Endothelial cell of umbilical vein (primary cell): ENCODE data around the gene MATCAP1. TPM values are rescaled to one million over a fixed set of nuclear protein-coding genes. Genes with fewer than 3 reads are reported as not detected.
A peak's percentile ranks its signal among the peaks of the same experiment; 100 is the strongest.

Experiments
- BruUV-seq: library from RNA; stranded (reverse); fragments of 400-500 nt; replicated peaks from 2 replicates; lab custom pipeline; 2021; lab: Mats Ljungman, UMichigan
- CTCF ChIA-PET: fragments of 300-600, 350-600 bp; sonication (Branson Sonifier 250); formaldehyde crosslinking; loops from one replicate; lab custom pipeline; 2021; ENCODE audit warnings: antibody characterized with exemption, inconsistent platforms; lab: Charles Lee
- POLR2A ChIA-PET: fragments of 300-600, 350-600 bp; sonication (Branson Sonifier 250); formaldehyde crosslinking; loops from one replicate; lab custom pipeline; 2021; ENCODE audit warnings: antibody characterized with exemption, inconsistent platforms; lab: Charles Lee
- DNase-seq: peaks from one replicate; pipeline ENCODE4 v3.0.0-alpha.2; 2011; ENCODE audit warnings: low read depth, low spot score
- FAIRE-seq: peaks from 2 replicates; lab custom pipeline; 2011; peaks lifted over from hg19 to GRCh38; lab: Jason Lieb, UNC
- H2AFZ ChIP-seq: 2 replicates; pipeline ENCODE4 v1.6.0; 2012; ENCODE audit warnings: low read depth, low read length, control low read depth, inconsistent platforms
- H3K27ac ChIP-seq: 2 replicates; pipeline ENCODE4 v1.5.1; 2011; ENCODE audit warnings: low read depth, mild to moderate bottlenecking, control low read depth, low read length, moderate library complexity; ENCODE audit not compliant: insufficient read depth
- H3K27me3 ChIP-seq, 2 experiments: 2 replicates each; pipeline versions ENCODE4 v1.6.0 to v1.6.1; 2011; ENCODE audit warnings: low read length in 2 of 2, mixed read lengths in 1 of 2; ENCODE audit not compliant: control insufficient read depth in 2 of 2, insufficient read depth in 2 of 2
- H3K36me3 ChIP-seq, 2 experiments: 2 replicates in 1 of 2; 3 replicates in 1 of 2; pipeline ENCODE4 v1.5.1; 2011; ENCODE audit warnings: low read length in 2 of 2, mild to moderate bottlenecking in 1 of 2, moderate library complexity in 1 of 2; ENCODE audit not compliant: control insufficient read depth in 2 of 2, insufficient read depth in 2 of 2; ENCODE audit errors: extremely low read depth in 1 of 2
- H3K4me1 ChIP-seq: 3 replicates; pipeline ENCODE4 v1.5.1; 2011; ENCODE audit warnings: mild to moderate bottlenecking, low read length; ENCODE audit not compliant: control insufficient read depth, insufficient read depth; ENCODE audit errors: extremely low read depth
- H3K4me2 ChIP-seq: 2 replicates; pipeline ENCODE4 v1.6.1; 2011; ENCODE audit warnings: low read length, control low read depth, mixed read lengths; ENCODE audit not compliant: insufficient read depth
- H3K4me3 ChIP-seq, 3 experiments: fragments of 200-600 bp in 1 of 3; sonication (generic), shearing (Covaris generic) in 1 of 3; replicated peaks in 1 of 3; 2 replicates each; pipeline ENCODE4 v1.5.1; 2011 to 2016; ENCODE audit warnings: control low read depth in 3 of 3, low read length in 3 of 3, mild to moderate bottlenecking in 2 of 3, inconsistent platforms in 1 of 3, low read depth in 1 of 3, moderate library complexity in 1 of 3; ENCODE audit not compliant: insufficient read depth in 1 of 3
- H3K79me2 ChIP-seq: 2 replicates; pipeline ENCODE4 v1.6.0; 2012; ENCODE audit warnings: low read length, inconsistent platforms; ENCODE audit not compliant: control insufficient read depth, insufficient read depth
- H3K9ac ChIP-seq: replicated peaks from 2 replicates; pipeline ENCODE3; 2011; ENCODE audit warnings: low read length, control low read depth; ENCODE audit not compliant: insufficient read depth; ENCODE audit errors: extremely low read depth
- H3K9me1 ChIP-seq: replicated peaks from 3 replicates; pipeline ENCODE4 v1.6.0; 2011; ENCODE audit warnings: mild to moderate bottlenecking, low read length; ENCODE audit not compliant: control insufficient read depth, insufficient read depth; ENCODE audit errors: extremely low read depth
- H3K9me3 ChIP-seq: replicated peaks from 2 replicates; pipeline ENCODE4 v1.5.1; 2012; ENCODE audit warnings: low read length, inconsistent platforms; ENCODE audit not compliant: control insufficient read depth, insufficient read depth
- H4K20me1 ChIP-seq: replicated peaks from 2 replicates; pipeline ENCODE3; 2011; ENCODE audit warnings: mild to moderate bottlenecking, low read length; ENCODE audit not compliant: control insufficient read depth, insufficient read depth; ENCODE audit errors: extremely low read depth
- CTCF ChIP-seq, 2 donors: IDR thresholded peaks; 1 replicate in 1 of 2; 2 replicates in 1 of 2; pipeline ENCODE4 v1.5.1; 2011; ENCODE audit warnings: low read length in 2 of 2, mild to moderate bottlenecking in 2 of 2, moderate library complexity in 2 of 2, control low read depth in 1 of 2, inconsistent platforms in 1 of 2, low read depth in 1 of 2; ENCODE audit not compliant: insufficient read depth in 1 of 2; ENCODE audit errors: extremely low read depth in 1 of 2
- EZH2 ChIP-seq: IDR thresholded peaks from 2 replicates; pipeline ENCODE4 v1.6.1; 2012; ENCODE audit warnings: borderline replicate concordance, low read depth, mild to moderate bottlenecking, moderate library complexity, low read length, inconsistent platforms; ENCODE audit not compliant: severe bottlenecking
- FOS ChIP-seq: IDR thresholded peaks from 2 replicates; pipeline ENCODE4 v1.6.1; 2011; ENCODE audit warnings: mild to moderate bottlenecking, low read length, moderate library complexity, borderline replicate concordance; ENCODE audit not compliant: insufficient read depth
- MYC ChIP-seq: IDR thresholded peaks from one replicate; pipeline ENCODE4 v1.6.1; 2011; ENCODE audit warnings: mild to moderate bottlenecking, low read depth, low read length
- POLR2A ChIP-seq: IDR thresholded peaks from 2 replicates; pipeline ENCODE4 v1.6.1; 2012; ENCODE audit warnings: low read depth, mild to moderate bottlenecking, control low read depth, low read length
- POLR2AphosphoS5 ChIP-seq: IDR thresholded peaks from 2 replicates; pipeline ENCODE4 v1.6.1; 2012; ENCODE audit warnings: low read depth, mild to moderate bottlenecking, control low read depth, low read length, moderate library complexity; ENCODE audit not compliant: insufficient read depth
- dilution Hi-C: fragments of 300-500 bp; cut with MboI; formaldehyde crosslinking; loops from one replicate; pipeline ENCODE4 v1.15.0; 2019; ENCODE audit warnings: low sequenced_read_pairs; ENCODE audit not compliant: extremely low pct_ligation_motif_present
- intact Hi-C: fragments of 100-400 bp; cut with micrococcal nuclease; formaldehyde crosslinking; loops from one replicate; pipeline ENCODE4 v1.10.0; 2022
- polyA plus RNA-seq, 4 experiments: library from polyadenylated mRNA; depleted of rRNA in 3 of 4; stranded (reverse) in 3 of 4; unstranded in 1 of 4; fragments of >200 nt; gene quantifications; 2 replicates each; pipeline versions ENCODE4 v1.2.1 to v1.2.3, GENCODE V29; 2011 to 2012; ENCODE audit warnings: missing spikeins in 1 of 4
- total RNA-seq: library from RNA; stranded (reverse); gene quantifications from 2 replicates; pipeline ENCODE4 v1.2.3, GENCODE V29; 2021
- TF ChIP-seq, protein P1 (sequence below): IDR thresholded peaks from 2 replicates; pipeline ENCODE4 v1.6.1; 2011; ENCODE audit not compliant: insufficient read depth, insufficient read length

The MATCAP1 gene
- total and polyA plus RNA-seq, 2 donors (not counting 3 experiments of a cell fraction or from before 2014, with no cell fraction given) = 44.5 to 53.3 TPM

- ChIA-PET CTCF (interaction anchor here (0.7 to 3.4 kb wide), 4 partner anchors 9 to 21 kb away, joined by 3 to 23 read pairs (median 10); no protein-coding TSS in a partner anchor), POLR2A (interaction anchor here (0.8 kb wide), 1 partner anchor 65 kb away, joined by 5 read pairs; no protein-coding TSS in a partner anchor)
- Histone ChIP-seq H2AFZ (no peak overlapping the region), H4K20me1 (no peaks in the 10 kb centered on the region), H3K9me1 (no peaks in the 10 kb centered on the region), H3K4me3 (peak overlapping the region in 1 of 3 experiments; percentile 8), H3K4me2 (peak overlapping the region; percentile 43), H3K9ac (no peak overlapping the region), H3K4me1 (peaks cover 18% of the 10 kb centered on the region), H3K9me3 (no peaks in the 10 kb centered on the region), H3K27me3 (peaks cover 36 to 46% of the 10 kb centered on the region in 2 experiments), H3K36me3 (no peaks in the 10 kb centered on the region), H3K79me2 (no peaks in the 10 kb centered on the region), H3K27ac (no peak overlapping the region)
- no peak for TF ChIP-seq EZH2
- no peak for TF ChIP-seq POLR2A
- TF ChIP-seq CTCF (IDR thresholded peaks at IDR 0.05; ENCODE audit: extremely low read depth in 1 of 2, insufficient read depth in 1 of 2, low read depth in 1 of 2, low read length in 2 of 2) = no peak
- TF ChIP-seq MYC = no peak
- no peak for TF ChIP-seq FOS
- no peak for TF ChIP-seq POLR2AphosphoS5
- TF ChIP-seq, protein P1, sequence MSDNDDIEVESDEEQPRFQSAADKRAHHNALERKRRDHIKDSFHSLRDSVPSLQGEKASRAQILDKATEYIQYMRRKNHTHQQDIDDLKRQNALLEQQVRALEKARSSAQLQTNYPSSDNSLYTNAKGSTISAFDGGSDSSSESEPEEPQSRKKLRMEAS = no peak
- intact Hi-C loops = no loop called here
- no TSS peak for BruUV-seq
- no peak for FAIRE-seq
- DNase-seq = no peak
- dilution Hi-C loops = no loop called here
Measured at GRCh38 chr16:67163999-67164558, 19.7 kb downstream of the MATCAP1 start.
